ENCODE results near the gene FRMD4A. TPM values are rescaled to one million over a fixed set of nuclear protein-coding genes. Genes with fewer than 3 reads are reported as not detected.

The FRMD4A gene
- total and polyA plus RNA-seq, 2 of the 4 experiments (the other 2 are of a cell fraction), result 30.3 to 68.8 TPM

GRCh38 chr10:14355750-14356149 lies 25.0 kb upstream of the FRMD4A start:
- Histone ChIP-seq H3K14ac (replicated peaks; ENCODE audit: low read depth, low read length) (no peak overlapping the region), H3K4ac (ENCODE audit: low read depth, low read length) (no peak overlapping the region), H4K5ac (ENCODE audit: low read depth, low read length) (no peak overlapping the region), H2AFZ (replicated peaks; ENCODE audit: low read length, poor library complexity) (no peak overlapping the region), H3K27me3 (ENCODE audit: control insufficient read depth, insufficient read depth, low read length) (peaks cover 28% of the 10 kb centered on the region), H3K4me1 (ENCODE audit: control insufficient read depth, insufficient read depth, low read length) (peaks cover 2% of the 10 kb centered on the region), H4K91ac (ENCODE audit: insufficient read depth, low read depth, low read length) (no peak overlapping the region), H3K9me3 (ENCODE audit: control insufficient read depth, insufficient read depth, low read length) (no peaks in the 10 kb centered on the region; the same call in 1 of the 2 replicates), H4K8ac (ENCODE audit: low read depth in 2 of 2, low read length in 2 of 2) (no peak overlapping the region), H3K27ac (ENCODE audit: insufficient read depth, low read length) (no peak overlapping the region), H2BK120ac (ENCODE audit: low read depth, low read length) (no peak overlapping the region), H2BK5ac (ENCODE audit: low read depth, low read length, poor library complexity, severe bottlenecking) (no peak overlapping the region), H3K18ac (ENCODE audit: low read depth, low read length) (no peak overlapping the region), H3K36me3 (ENCODE audit: control insufficient read depth, insufficient read depth, low read length) (no peaks in the 10 kb centered on the region), H3K79me1 (ENCODE audit: low read depth in 1 of 2, low read length in 2 of 2) (no peaks in the 10 kb centered on the region), H3K4me3 (ENCODE audit: insufficient read depth, low read depth, low read length) (no peak overlapping the region), H3K9me1 (ENCODE audit: insufficient read depth, low read length) (no peaks in the 10 kb centered on the region), H3K56ac (ENCODE audit: extremely low read depth, insufficient read depth, low read length) (no peak overlapping the region), H2BK15ac (ENCODE audit: low read depth, low read length) (no peak overlapping the region), H4K20me1 (ENCODE audit: insufficient read depth, low read length) (no peaks in the 10 kb centered on the region), H2AK9ac (replicated peaks; ENCODE audit: low read depth, low read length, poor library complexity) (no peak overlapping the region), H3K23ac (ENCODE audit: low read depth, low read length) (no peak overlapping the region), H3K9ac (ENCODE audit: low read depth, low read length) (no peak overlapping the region), H2BK20ac (ENCODE audit: low read depth, low read length) (no peak overlapping the region), H2AK5ac (ENCODE audit: low read depth, low read length) (no peak overlapping the region), H3K4me2 (ENCODE audit: low read depth, low read length) (no peak overlapping the region)
- intact Hi-C loops (cut with micrococcal nuclease), result no loop called here
- ATAC-seq (ENCODE audit: low read depth) (no peak), DNase-seq (no peak)
- no peak for TF ChIP-seq MXI1 (IDR thresholded peaks at IDR 0.05; ENCODE audit: borderline replicate concordance, low read depth, low read length)
- no peak for TF ChIP-seq CEBPB (IDR thresholded peaks at IDR 0.05; ENCODE audit: low read depth, low read length)
- TF ChIP-seq CTCF (conservative IDR thresholded peaks at IDR 0.05; ENCODE audit: low read depth, low read length), result no peak
- TF ChIP-seq USF2 (IDR thresholded peaks at IDR 0.05; ENCODE audit: low read depth, low read length), result no peak
- dilution Hi-C loops (cut with HindIII; ENCODE audit: low sequenced_read_pairs, unreplicated experiment), result no loop called here
- POLR2A ChIA-PET (ENCODE audit: unreplicated experiment), result no interaction called here
- CTCF ChIA-PET, result interaction anchor here (0.6 kb wide), 1 partner anchor 18 kb away, joined by 3 read pairs; no protein-coding TSS in a partner anchor
- WGBS, 2 experiments (ENCODE audit: extremely low coverage in 2 of 2, insufficient read length in 1 of 2), result no CpG with 5 or more reads among the region's 3 CpGs
- no TSS peak for BruUV-seq (replicated peaks)
- in situ Hi-C loops (cut with MboI; ENCODE audit: low sequenced_read_pairs), result no loop called here

Data from IMR-90 (cell line).